Mucosa of descending colon (tissue), 3 donors: Measurements from ENCODE around the gene PLEKHM2. TPM values are rescaled to one million over a fixed set of nuclear protein-coding genes. Genes with fewer than 3 reads are reported as not detected.

ENCODE experiments used
- ATAC-seq: fragments of 200-7000 bp; cut with Tn5 transposase; one replicate; pipeline ENCODE4 v1.9.1; 2020; ENCODE audit warnings: mild to moderate bottlenecking, moderate library complexity
- DNase-seq, 3 donors: peaks; one replicate each; pipeline ENCODE4 v3.0.0-alpha.2; 2020
- H3K36me3 ChIP-seq: fragments of 200-600 bp; one replicate; pipeline ENCODE4 v1.8.0; 2021; ENCODE audit warnings: low read depth, mild to moderate bottlenecking
- H3K4me1 ChIP-seq: fragments of 200-600 bp; one replicate; pipeline ENCODE4 v1.8.0; 2021; ENCODE audit warnings: low read depth, mild to moderate bottlenecking
- H3K4me3 ChIP-seq: fragments of 200-600 bp; one replicate; pipeline ENCODE4 v1.8.0; 2021; ENCODE audit warnings: mild to moderate bottlenecking
- H3K9me3 ChIP-seq: fragments of 200-600 bp; one replicate; pipeline ENCODE4 v1.8.0; 2021; ENCODE audit warnings: mild to moderate bottlenecking
- intact Hi-C, 2 donors: fragments of 100-400 bp; cut with DNase I in 1 of 2; cut with micrococcal nuclease in 1 of 2; formaldehyde crosslinking; loops; one replicate each; pipeline versions ENCODE4 v1.11.0 to v1.11.1; 2022; cut with DNase I, micrococcal nuclease
- long read RNA-seq, 2 donors: library from polyadenylated mRNA; unstranded; transcript quantifications; one replicate each; pipeline ENCODE4 v2.0.0, GENCODE V29; 2019 to 2021
- total RNA-seq, 3 donors: library from RNA; stranded (reverse); fragmentation: NEBNext Ultra II Directional in 2 of 3; extraction: Animal tissue kit (Norgen Biotek cat#: 25700) in 2 of 3; gene quantifications; one replicate each; pipeline versions ENCODE4 v1.2.1 to v1.2.4, GENCODE V29; 2021 to 2023
- TF ChIP-seq, protein P1 (sequence below): fragments of 200-600 bp; IDR thresholded peaks from one replicate; pipeline ENCODE4 v1.8.0; 2022; ENCODE audit warnings: antibody characterized with exemption, mild to moderate bottlenecking
- donor health status: DM: no; HTN: no; CAD: no; lungs with moderate emphysema.
- donor health status: DM: no; HTN: no; CAD: no.
- donor health status: DM: no; HTN: yes; CAD: no.

The PLEKHM2 gene, protein sequence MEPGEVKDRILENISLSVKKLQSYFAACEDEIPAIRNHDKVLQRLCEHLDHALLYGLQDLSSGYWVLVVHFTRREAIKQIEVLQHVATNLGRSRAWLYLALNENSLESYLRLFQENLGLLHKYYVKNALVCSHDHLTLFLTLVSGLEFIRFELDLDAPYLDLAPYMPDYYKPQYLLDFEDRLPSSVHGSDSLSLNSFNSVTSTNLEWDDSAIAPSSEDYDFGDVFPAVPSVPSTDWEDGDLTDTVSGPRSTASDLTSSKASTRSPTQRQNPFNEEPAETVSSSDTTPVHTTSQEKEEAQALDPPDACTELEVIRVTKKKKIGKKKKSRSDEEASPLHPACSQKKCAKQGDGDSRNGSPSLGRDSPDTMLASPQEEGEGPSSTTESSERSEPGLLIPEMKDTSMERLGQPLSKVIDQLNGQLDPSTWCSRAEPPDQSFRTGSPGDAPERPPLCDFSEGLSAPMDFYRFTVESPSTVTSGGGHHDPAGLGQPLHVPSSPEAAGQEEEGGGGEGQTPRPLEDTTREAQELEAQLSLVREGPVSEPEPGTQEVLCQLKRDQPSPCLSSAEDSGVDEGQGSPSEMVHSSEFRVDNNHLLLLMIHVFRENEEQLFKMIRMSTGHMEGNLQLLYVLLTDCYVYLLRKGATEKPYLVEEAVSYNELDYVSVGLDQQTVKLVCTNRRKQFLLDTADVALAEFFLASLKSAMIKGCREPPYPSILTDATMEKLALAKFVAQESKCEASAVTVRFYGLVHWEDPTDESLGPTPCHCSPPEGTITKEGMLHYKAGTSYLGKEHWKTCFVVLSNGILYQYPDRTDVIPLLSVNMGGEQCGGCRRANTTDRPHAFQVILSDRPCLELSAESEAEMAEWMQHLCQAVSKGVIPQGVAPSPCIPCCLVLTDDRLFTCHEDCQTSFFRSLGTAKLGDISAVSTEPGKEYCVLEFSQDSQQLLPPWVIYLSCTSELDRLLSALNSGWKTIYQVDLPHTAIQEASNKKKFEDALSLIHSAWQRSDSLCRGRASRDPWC
- total RNA-seq = 10 to 100 TPM; 32.2 to 57.3 (median 36.2) TPM
- long read RNA-seq, donor 1, full-length matches to known transcripts = 11 of 77 reads
- long read RNA-seq, donor 1, partial matches to known transcripts = 52 of 77 reads
- long read RNA-seq, donor 1, other reads (novel, unspliced or antisense) = 14 of 77 reads
- long read RNA-seq, donor 2, partial matches to known transcripts = 6 of 8 reads
- long read RNA-seq, donor 2, other reads (novel, unspliced or antisense) = 2 of 8 reads

DNA sequence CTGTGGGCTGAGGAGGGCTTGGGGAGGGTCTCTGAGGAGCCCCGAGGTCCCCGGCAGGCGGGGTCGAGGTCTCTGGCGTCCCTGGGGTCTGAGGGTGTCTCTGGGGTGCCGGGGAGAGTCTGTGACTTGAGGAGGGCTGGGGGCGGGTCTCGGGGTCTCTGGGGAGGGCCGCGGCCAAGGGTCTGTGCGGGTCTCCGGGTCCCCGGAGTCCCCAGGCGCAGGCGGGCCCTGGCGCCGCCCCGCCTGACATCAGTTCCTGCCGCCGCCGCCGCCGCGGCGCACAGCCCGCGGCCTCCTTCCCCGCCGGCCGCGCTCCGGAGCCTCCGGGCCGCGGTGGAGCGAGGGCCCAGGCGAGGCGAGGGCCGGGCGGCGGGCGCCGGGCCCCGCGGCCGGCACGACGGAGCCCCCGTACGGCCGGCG, at the start of gene PLEKHM2:
Gene PLEKHM2, plus strand, starts transcription at position 279 of the 420 bp plus-strand sequence. CDS start 239 bp downstream, outside the sequence.
- TF ChIP-seq, protein P1, sequence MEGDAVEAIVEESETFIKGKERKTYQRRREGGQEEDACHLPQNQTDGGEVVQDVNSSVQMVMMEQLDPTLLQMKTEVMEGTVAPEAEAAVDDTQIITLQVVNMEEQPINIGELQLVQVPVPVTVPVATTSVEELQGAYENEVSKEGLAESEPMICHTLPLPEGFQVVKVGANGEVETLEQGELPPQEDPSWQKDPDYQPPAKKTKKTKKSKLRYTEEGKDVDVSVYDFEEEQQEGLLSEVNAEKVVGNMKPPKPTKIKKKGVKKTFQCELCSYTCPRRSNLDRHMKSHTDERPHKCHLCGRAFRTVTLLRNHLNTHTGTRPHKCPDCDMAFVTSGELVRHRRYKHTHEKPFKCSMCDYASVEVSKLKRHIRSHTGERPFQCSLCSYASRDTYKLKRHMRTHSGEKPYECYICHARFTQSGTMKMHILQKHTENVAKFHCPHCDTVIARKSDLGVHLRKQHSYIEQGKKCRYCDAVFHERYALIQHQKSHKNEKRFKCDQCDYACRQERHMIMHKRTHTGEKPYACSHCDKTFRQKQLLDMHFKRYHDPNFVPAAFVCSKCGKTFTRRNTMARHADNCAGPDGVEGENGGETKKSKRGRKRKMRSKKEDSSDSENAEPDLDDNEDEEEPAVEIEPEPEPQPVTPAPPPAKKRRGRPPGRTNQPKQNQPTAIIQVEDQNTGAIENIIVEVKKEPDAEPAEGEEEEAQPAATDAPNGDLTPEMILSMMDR = no peak
- Histone ChIP-seq H3K36me3 (no peaks in the 10 kb centered on the region), H3K4me1 (peaks cover 19% of the 10 kb centered on the region), H3K9me3 (no peaks in the 10 kb centered on the region), H3K4me3 (peak within 1 kb of the TSS; percentile 70)
- DNase-seq (peak; percentile 45 to 65 (median 61)), ATAC-seq (peak; percentile 84)
- intact Hi-C loops = no loop called here

DNA sequence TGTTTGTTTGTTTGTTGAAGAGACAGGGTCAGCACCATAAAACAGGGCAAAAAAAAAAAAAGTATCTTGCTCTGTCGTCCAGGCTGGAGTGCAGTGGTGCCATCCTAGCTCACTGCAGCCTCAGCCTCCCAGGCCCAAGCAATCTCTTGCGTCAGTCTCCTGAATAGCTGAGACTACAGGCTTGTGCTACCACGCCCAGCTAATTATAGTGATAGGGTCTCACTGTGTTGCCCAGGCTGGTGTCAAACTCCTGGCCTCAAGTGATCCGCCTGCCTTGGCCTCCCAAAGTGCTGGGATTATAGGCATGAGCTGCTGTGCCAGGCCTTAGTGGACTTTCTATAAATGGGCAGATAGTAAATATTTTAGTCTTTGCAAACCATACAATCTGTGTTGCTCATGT, 47.7 kb upstream of the PLEKHM2 start:
- ATAC-seq = no peak
- DNase-seq = no peak
- intact Hi-C loops = no loop called here
- Histone ChIP-seq H3K4me1 (no peaks in the 10 kb centered on the region), H3K9me3 (no peaks in the 10 kb centered on the region), H3K4me3 (no peak overlapping the region), H3K36me3 (peaks cover 21% of the 10 kb centered on the region)
- TF ChIP-seq, protein P1 = no peak

DNA sequence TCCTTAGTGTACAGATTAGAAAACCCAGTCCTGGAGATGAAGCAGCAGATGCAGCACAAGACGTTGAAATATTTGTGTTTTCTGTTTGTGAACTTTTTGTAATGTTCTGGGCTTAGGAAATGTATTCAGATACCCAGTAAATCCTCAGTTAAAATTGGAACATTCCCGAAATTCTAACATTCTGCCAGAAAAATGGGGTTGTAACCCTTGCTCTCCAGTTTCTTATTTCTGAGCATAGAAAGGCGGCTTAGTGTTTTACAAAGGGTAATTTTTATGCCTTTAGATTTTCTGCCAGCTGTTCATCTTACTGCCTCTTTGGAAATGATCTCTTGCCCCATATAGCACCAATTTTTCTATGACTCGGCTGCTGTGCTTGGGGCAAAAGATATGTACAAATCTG, 46.3 kb upstream of the PLEKHM2 start:
- ATAC-seq = no peak
- no peak for DNase-seq
- H3K36me3 ChIP-seq = peaks cover 18% of the 10 kb centered on the region
- TF ChIP-seq, protein P1 = no peak
- no peak overlapping the region for H3K4me3 ChIP-seq
- intact Hi-C loops = no loop called here
- no peaks in the 10 kb centered on the region for H3K4me1 ChIP-seq
- no peaks in the 10 kb centered on the region for H3K9me3 ChIP-seq

DNA sequence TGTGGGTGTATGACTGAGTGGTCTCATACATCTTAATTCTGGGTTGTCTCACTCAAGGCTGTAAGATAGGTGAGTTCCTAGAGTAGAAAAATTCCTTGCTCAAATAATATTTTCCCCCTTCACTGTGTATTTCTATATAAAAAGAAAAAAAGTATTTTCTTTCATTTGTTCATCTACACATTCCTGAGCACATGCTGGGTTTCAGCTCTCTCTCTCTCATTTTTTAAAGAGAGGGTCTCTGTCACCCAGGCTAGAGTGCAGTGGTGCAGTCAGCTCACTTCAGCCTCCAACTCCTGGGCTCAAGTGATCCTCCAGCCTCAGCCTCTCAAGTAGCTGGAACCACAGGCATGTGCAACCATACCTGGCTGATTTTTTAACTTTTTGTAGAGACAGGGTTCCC, 44.9 kb upstream of the PLEKHM2 start:
- no peaks in the 10 kb centered on the region for H3K9me3 ChIP-seq
- H3K4me3 ChIP-seq = no peak overlapping the region
- TF ChIP-seq, protein P1 = no peak
- no peak for DNase-seq
- intact Hi-C loops = no loop called here
- peaks cover 14% of the 10 kb centered on the region for H3K36me3 ChIP-seq
- no peaks in the 10 kb centered on the region for H3K4me1 ChIP-seq
- no peak for ATAC-seq

DNA sequence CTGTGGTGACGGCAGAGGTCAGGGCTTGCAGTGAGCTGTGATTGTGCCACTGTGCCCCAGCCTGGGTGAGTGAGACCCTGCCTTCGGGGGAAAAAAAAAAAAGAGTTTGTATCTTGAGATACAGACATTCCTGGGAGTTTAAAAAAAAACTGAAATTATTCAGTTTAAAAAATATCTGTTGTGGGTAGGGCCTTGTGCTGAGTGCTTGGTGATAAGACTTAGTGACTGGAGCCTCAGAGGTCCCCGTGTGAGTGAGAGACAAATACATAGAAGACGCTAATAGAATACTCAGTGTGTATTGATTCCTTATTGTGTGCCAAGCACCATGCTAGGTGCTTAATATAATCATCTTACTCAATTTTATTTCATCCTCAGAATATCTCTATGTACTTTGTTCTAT, 44.2 kb upstream of the PLEKHM2 start:
- ATAC-seq = no peak
- H3K4me1 ChIP-seq = no peaks in the 10 kb centered on the region
- H3K4me3 ChIP-seq = no peak overlapping the region
- peaks cover 14% of the 10 kb centered on the region for H3K36me3 ChIP-seq
- TF ChIP-seq, protein P1 = no peak
- no peaks in the 10 kb centered on the region for H3K9me3 ChIP-seq
- intact Hi-C loops = no loop called here
- no peak for DNase-seq
